Thyroid gland (tissue), 4 donors: ENCODE data around the gene ZBP1.

Source experiments
- CTCF ChIP-seq, 6 experiments: fragments of 200-600 bp in 3 of 6; fragments of 450-650 bp in 3 of 6; sonication (generic) in 3 of 6; IDR thresholded peaks; one replicate each; pipeline ENCODE4 v1.5.1; 2016 to 2019; ENCODE audit warnings: antibody characterized with exemption in 6 of 6, mild to moderate bottlenecking in 2 of 6, inconsistent platforms in 1 of 6, moderate library complexity in 1 of 6
- POLR2A ChIP-seq, 2 donors: fragments of 450-650 bp; IDR thresholded peaks; one replicate each; pipeline ENCODE4 v1.6.1; 2017; ENCODE audit warnings: antibody characterized with exemption in 2 of 2, mild to moderate bottlenecking in 2 of 2, moderate library complexity in 1 of 2

GRCh38 chr20:57618091-57618763 is 2.0 kb downstream of the ZBP1 start:
- TF ChIP-seq CTCF (IDR thresholded peaks at IDR 0.05) (no peak), POLR2A (IDR thresholded peaks at IDR 0.05) (no peak)
